HG03066 (cell line): ENCODE results near the gene NCMAP.
"Not testable (repeated sequence)": the region's sequence is repeated elsewhere in the genome, so short reads cannot be mapped to it uniquely, and the experiment has no call there.

Experiments used
- ATAC-seq: cut with Tn5 transposase; IDR thresholded peaks from one replicate; pipeline ENCODE4 v1.9.1; 2021; ENCODE audit warnings: low read depth; ENCODE audit not compliant: unreplicated experiment

The NCMAP gene

DNA sequence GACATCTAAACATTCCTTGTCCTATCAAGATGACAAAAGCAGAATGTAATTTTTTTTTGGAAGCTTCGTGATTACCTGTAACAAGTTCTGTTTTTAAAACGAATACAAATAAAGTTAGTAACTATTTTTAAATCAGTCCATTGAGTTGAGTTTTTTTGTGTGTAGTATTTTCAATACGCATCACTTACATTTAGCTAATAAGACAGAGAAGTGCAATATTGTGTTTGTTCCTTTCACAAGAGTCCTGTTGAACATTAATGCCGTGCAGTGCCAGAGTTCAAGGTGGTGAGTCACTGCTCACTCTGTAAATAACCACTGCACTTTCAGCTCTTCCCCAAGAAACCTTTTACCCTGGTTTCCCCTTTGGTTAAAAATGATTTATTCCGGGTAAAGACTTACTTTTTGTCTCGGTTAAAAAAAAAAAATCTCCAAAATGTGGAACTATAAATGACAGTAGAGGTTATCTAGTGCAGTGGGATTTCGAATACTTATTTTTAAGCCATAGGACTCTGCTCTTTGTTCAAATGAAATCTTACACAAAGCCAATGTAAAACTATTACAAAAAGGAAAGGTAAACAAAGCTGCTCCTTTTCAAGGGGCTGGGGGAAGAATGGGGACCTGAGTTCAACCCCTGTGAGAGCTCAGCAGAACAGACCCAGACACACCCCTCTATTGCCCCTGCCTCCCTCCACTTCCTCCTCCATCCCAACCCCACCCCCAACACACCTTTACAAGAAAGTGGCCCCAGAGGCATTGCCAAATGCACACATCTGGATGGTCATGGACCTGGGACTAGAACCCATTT, 14.8 kb upstream of the NCMAP start:
- no peak for ATAC-seq

DNA sequence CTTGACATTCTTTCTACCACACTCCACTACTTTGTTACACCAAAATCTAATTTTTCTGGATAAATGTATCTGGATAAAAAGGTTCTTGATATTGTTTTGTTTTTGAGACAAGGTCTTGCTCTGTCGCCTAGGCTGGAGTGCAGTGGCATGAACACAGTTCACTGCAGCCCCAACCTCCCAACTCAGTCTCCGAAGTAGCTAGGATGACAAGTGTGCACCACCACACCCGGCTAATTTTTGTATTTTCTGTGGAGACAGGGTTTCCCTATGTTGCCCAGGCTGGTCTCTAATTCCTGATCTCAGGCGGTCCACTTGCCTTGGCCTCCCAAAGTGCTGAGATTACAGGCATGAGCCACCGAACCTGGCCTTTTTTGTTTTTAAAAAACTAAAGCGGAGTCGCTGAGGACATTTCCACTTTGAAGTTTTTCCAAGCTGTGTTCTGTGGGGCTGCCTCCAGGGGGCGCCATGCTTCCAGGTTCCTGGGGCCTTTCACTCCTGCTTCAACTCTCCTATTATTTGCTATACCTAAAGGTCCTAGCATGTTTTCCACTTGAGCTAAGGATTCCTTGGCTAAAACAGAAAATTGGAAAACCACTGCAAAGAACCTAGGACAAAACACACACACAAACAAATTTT, 14.1 kb upstream of the NCMAP start:
- no peak for ATAC-seq

DNA sequence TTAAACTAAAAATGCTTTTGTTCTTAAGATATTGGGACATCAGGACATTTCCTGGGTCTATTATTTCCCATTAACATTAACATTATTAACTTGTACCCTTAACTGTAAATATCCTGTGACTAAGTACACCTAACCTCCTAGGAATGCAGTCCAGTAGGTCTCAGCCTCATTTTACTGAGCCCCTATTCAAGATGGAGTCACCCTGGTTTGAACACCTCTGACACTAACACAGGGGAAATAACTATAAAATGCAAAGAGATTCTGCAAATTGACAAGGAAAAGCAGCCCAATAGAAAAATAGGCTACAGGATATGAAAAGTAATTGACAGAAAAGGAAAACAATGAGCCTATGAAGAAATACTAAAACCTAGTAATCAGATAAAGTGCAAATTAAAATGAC, 11.6 kb upstream of the NCMAP start:
- no peak for ATAC-seq

DNA sequence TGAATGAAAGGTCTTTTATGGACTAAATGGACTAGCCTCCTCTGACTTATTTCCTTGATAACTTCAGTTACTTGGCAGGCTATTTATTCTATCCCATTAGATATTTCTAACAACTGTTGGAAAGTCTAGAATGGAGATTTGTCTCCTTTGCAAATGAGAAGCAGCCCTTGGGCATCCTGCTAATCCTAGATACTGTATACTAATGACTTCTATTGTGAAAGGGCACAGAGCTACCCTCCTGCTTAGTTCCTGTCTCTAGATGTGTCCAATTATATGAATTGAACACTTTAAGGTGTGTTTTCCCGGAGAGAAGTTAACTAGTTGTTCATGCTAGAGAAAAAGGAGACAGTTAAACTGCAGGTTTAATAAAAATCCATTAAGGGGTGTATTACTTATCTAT, 10.2 kb upstream of the NCMAP start:
- no peak for ATAC-seq

DNA sequence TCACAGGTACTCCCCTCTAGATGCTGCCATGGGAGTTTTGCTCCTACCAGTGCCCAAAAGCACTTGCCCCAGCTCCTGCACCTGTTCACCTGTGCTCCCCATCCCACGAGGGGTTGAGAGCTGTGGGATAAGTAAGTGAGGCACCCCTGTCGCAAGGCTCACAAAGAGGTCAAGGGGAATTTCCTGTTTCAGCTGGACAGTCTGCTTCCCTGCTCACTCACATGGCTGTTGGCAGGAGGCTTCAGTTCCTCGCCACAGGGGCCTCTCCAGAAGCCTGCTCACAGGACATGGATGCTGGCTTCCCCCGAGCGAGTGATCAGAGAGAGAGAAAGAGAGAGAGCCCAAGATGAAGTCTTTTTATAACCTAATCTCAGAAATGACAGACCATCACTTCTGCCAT, 8.7 kb upstream of the NCMAP start:
- no peak for ATAC-seq

DNA sequence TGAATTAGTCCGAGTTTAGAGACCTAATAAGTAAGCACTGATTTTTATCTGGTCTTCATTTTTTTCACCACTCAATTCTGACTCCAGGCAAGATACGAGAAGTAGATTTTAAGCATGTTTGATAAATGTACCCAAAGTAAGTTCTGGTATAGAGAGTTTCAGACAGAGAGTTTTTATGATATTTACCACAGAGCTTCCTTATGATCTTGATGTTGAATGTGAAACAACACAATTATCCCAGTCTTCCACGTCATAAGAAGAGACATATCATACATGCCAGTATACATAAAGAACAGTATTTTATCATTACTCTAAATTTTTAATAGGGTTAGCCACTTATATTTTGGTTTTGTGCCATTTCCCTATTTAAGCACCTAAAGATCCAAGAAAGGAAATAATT, 7.8 kb upstream of the NCMAP start:
- ATAC-seq, result no peak

DNA sequence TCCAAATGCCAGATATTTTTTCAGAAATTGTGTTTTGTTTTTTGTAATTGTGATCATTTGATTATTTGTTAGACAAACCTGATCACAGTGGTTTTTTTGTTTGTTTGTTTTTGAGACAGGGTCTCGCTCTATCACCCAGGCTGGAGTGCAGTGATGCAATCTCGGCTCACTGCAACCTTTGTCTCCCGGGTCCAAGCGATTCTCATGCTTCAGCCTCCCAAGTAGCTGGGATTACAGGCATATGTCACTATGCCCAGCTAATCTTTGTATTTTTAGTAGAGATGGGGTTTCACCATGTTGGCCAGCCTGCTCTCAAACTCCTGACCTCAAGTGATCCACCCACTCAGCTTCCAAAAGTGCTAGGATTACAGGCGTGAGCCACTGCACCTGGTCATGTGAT, 6.7 kb upstream of the NCMAP start:
- ATAC-seq, result not testable (repeated sequence)

DNA sequence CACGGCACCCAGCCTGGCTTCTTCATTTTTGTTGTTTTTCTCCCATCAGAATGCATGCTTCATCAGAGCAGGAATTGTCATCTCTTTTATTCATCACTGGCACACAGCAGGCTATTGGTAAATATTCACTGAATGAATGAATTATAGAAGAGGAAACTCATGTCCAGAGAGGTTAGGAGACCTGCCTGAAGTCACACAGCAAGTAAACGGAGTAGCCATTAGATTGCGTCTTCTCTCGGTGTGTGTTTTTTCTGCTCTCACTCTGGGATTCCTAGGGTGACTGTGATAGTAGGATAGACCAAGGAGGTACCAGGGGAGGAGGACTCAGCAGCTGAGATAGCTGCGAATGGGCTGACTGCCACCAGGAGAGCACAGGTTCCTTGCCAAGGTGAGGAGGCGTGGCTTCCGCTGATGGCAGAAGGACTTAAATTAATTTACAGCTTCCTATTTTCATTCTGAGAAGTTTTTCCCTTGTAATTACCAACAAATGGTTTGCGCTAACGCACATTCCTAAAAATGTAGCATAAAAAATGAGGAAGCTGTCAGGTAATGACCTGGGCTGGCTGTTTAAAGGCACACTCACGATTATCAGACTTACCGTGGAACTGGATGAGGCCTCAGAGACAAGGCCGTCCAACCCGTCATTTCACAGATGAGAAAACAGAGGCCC, 4.5 kb upstream of the NCMAP start:
- ATAC-seq, result no peak

DNA sequence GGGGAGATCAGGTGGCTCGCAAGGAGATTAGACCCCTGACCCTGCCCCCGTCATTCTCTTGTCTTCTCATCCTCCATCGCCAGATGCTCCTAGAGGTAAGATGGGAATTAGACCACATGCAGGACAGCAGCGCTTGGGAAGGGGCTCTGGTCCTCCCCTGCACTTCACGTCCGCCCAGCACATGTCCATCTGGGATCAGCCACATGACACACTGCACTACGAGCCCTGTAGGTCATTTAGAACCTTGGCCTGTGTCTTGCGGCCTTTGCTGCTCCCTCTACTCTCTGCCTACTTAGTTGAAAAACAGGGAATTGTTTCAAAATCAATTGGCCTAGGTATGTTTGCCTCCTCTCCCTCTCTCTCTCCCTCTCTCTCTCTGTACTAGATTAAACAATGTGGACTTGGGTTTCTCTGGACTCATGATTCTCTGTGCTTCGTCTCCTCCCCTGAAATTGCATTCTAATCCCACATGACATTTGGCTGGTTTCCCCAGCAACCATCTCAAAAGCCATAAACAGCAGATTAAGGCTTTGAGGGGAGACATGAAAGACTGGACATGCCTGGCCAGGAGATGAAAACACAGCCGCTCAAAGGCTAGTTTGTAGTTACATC, 3.8 kb upstream of the NCMAP start:
- no peak for ATAC-seq

DNA sequence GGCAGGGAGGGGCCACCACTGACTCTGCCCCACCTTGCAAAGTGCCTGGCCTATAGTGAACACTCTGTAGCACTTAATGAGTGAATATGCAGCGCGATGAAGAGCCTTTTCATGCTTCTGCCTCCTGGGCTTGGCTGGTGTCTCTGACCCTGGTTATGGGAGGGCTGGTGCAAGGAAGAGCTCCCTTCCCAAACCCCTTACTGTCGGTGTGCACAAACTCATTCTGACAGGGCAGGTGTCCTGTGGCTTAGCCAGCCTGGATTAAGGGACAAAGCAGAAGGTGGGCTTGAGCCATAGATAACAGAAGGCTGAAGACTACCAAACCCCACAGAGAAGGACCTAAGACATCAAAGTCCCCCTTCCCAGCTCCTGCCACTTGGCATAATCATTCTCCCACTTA, 2.0 kb upstream of the NCMAP start:
- no peak for ATAC-seq

DNA sequence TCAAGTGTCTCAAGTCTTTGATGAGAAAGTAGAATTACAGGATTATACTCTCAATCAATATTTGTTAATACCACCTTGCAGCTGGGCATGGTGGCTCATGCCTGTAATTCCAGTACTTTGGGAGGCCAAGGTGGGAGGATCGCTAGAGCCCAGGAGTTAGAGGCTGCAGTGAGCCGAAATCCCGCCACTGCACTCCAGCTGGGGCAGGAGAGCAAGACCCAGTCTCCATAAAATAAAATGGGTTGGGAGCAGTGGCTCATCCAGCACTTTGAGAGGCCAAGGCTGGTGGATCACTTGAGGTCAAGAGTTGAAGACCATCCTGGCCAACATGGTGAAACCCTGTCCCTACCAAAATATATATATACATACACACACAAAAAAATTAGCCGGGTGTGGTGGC, 1.2 kb upstream of the NCMAP start:
- ATAC-seq, result no peak

DNA sequence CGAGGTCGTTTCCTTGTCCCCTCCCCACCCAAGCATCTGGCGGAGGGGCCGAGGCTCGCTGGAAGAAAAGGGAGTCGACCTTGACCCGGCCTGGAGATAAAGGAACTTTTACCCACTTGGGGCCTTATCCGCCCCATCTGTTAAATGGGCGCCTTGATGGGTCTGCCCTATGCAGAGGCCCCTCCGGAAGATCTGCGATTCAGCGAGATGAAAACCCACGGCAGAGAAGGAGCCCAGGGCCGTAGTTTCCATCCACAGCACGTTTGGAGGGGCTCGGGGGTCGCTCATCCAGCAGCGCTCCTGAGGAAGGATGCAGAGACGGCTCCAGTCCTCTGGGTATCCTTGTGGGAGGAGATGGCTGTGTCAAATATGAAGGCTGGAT, 518 bp downstream of the NCMAP start:
- no peak for ATAC-seq

DNA sequence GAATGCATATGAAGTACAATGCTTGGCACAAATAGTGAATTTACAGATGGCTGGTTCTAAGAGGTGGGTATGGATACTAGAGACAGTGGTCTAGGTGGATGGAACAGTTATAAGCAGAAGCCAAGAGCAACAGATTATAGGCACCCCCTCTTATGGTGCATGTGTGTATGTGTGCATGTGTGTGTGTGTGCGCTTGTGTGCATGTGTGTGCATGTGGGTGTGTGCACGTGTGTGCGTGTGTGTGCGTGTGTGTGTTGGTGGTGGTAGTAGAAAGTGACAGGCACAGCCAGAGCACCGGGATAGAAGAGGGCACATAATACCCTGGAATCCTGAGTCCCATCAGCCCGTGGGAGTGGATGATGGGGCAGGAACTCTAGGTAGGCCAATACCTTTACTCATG, 1.3 kb downstream of the NCMAP start:
- no peak for ATAC-seq

DNA sequence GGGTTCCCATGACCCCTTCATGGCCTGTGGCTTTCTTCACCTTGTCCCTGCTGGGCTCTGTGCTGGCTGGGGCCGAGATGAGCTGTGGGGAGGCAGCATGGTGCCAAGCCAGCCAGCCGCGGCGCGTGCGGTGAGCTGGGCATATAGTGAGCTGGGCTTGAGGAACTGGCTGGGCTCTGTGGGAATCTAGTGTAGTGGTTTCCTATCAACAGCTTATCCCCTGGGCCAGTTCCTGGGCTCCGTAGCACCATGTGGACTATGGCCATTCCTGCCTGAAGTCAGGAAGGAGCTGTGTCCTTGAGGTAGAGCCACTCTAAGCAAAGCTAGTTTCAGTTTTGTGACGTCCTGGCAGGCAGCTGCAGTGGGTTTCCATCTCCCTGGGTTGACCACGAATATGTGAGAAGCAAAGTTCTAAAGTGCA, 1.8 kb downstream of the NCMAP start:
- no peak for ATAC-seq

DNA sequence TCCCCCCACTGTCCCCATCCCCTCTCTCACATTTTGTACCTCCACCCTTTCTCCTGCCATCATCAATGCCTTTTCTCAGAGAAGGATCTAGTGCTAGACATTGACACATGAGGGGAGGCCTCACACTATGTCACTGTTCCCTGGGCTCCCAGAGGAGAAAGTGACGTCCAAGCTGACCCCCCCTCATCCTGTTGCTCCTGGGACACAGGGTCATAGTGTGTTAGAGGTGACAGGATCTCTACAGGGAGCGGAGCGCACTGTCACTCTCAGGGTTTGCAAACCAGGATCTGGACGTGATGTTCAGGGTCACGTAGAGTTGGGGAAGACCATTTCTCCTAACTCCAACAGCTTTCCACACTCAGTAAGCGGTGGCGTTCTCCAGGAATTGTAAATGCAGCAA, 2.6 kb downstream of the NCMAP start:
- no peak for ATAC-seq

DNA sequence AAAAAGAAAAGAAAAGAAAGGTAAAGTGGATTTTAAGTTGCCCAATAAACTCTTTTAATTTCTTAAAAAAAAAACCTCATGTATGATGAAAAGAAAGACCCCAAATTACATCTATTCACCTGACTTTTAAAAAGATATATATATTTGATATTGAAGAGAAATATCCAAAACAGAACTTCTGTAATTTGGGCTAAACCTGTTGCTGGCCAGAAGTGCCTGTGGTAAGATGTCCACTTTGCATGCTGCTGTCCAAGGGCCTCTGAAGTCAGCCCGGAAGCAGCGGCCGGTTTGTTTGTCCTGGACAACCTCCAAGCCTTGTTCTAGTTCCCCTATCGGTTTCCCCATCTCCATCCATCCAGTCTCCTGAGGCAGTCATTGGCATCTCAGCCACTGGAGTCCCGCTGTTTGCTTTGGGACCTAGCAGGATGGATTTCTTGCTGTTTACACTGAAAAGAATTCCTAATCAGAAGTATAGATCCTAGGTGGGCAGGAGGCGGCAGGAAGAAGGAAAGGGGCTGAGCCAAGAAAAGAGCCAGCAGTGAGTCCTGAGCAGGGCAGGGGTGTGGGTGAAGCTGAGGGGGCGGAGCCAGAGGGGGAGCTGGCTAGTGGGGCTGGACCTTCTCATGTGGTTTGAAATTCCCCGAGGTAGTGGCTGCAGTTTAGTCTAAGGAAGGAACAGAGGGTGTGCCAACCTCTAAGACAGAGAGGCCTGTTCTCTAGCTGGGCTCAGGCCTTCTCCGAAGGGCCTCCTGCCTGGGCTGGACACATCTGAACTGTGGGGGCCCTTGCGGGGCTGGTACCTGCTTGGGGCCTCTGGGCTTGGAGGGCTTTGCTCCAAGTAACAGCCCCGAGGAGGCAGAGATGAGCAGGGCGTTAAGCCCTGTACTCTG, 3.3 kb downstream of the NCMAP start:
- no peak for ATAC-seq

DNA sequence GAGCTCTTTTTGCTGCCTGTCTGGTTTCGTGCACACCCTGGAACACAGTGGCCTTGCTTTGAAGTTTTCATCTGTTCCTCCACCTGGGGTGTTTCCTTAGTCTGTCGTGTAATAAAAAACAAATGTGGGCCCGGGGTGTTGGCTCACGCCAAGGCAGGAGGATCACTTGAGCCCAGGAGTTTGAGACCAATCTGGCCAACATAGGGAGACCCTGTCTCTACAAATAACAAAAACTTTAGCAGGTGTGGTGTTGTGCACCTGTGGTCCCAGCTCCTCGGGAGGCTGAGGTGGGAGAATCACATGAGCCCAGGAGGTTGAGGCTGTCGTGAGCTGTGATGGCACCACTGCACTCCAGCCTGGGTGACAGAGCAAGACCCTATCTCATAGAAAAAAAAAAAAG, 4.5 kb downstream of the NCMAP start:
- no peak for ATAC-seq

DNA sequence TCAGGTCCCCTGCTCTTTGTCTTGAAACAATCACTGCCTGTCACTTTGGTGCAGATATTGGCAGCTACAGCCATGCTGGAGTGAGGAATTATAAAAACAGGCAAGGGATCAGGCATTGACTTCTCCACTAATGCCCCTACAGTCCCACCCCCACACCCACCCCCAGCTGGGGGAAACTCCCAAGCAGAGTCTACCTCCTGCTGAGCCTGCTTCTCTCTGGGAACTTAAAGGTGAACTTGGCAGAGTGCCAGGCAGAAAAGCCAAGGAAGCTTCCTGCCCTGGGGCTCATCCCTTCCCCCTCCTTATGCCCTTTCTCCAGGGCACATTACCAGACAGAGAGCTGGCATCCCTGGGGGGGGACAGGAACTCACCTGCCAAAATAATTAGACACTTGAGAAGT, 6.7 kb downstream of the NCMAP start:
- ATAC-seq, result no peak

DNA sequence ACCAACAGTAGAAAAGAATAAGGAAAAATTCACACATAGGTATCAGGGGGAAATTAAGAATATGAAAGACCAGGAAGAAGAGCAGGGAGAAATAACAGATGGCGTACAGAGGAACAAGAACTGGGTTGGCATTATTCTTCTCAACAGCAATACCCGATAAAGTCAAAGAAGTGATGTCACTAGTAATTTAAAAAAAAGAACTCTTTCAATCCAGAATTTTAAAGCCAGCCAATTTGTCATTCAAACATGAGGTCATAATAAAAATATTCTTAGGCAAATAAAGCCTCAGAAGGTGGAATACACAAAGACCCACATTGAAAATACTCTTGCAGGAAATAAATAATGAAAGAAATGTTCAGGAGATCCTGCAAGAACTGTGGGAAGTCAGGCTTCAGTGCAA, 8.8 kb downstream of the NCMAP start:
- ATAC-seq, result no peak

DNA sequence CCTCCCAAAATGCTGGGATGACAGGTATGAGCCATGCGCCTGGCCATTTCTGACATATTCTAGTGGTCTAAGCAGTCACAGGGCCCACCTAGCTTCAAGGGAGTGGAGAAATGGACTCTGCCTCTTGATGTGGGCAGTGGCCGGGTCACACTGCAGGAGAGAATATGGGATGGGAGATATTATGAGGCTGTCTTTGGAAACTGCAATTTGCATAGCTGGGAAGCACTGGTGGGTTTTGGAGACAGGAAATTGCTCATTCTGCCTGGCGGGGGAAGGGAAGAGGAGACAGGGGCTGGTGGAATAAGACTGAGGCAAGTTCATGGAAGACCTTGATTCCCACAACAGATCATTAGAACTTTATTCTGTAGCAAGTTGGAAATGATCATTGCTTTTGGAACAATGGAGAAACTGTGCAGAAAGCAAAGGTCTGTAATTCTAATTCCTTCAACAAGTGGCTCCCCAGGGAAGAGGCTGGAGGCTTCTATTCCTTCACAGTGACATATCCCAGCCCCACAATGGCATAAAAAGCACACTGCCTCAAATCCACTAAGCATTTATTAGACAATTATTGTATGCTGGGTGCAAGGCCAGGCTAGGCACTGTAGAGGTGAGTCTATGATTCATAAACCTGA, 10.5 kb downstream of the NCMAP start:
- ATAC-seq, result no peak
